Activated CD4-positive, CD25-positive, alpha-beta regulatory T cell (primary cell): ENCODE data around the gene CSNK1A1L.

Source experiments
- DNase-seq, 4 experiments: peaks; one replicate each; lab custom pipeline; 2025; lab: John Stamatoyannopoulos, UW

Gene CSNK1A1L

DNA sequence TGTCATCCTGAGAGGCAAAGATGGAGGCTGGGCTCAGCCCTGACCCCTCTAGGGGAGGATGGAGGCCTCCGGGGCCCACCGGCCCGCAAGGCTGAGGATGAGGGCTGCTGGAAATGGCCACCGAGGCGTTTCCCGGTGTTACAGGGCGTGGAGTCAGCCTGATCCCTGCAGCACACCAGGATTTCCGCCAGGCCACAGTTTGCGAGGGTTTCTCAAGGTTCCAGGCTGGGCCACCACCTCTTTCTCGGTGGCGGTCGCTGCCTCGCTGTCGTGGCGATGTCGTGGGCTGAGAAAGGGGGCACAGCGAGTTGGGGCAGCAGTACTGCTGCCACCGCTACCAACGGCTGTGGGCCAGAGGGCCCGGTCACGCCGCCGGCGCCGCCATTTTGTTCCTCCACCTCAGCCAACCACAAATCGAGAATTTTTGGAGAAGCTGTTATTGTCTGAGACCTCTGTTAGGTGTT is at the start of gene CSNK1A1L:
Gene CSNK1A1L (minus strand): TSS at position 414 of the 464 bp plus-strand sequence. CDS start 408 bp downstream, at position 6.
- DNase-seq, result no peak

DNA sequence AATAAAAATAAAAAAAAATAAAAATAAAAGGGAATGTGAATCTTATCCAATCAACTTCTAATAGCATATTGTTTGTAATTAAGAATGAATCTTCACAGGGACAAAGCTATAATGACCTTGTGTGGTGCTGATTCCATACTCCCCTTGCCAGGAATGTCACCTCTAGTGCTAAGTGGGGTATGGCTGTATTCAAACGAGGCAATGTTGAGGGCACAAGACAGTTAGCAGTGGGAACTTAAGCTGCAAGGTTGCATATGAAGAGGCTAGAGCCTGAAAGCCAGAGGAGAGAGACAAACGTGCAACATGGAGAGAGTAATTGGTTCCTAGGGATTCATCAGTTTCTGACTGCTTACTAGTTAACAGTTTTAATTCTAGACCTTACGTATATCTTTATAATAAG is 43.9 kb upstream of the CSNK1A1L start:
- DNase-seq, result no peak

DNA sequence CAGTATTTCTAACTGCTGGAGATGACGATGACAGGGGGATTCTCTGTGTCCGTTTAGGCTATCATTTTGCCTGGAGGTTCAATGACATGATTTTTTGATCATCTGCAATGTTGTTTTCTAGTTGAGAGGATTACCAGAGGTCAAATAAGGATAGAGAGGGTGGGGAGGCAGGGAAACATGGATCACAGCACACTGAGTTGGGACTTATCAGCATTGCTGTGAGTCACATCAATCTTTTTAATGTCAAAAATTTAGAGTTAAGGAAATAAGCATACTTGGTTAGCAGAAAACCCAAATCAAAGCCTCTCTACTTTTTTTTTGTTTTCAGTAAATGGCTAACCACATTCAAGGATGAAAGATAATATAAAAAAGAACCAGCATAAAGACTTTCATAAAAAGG is 43.0 kb upstream of the CSNK1A1L start:
- DNase-seq, result no peak

DNA sequence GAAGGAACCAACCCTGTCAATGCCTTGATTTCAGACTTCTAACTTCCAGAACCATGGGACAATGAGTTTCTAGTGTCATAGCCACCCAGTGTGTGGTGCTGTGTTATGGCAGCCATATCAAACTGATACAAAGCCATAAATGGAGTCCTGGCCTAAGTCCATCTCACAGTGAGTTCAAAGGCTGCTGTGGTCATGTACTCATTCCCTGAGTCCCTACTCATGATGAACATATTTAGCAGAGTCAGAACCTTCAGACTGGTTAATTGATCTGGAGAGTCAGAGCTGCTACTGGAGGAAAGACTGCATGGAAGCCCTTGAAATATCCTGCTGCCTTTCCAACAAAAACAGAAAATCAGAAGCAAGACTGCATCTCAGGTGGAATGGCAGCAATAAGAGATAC is 39.2 kb upstream of the CSNK1A1L start:
- DNase-seq, result no peak

DNA sequence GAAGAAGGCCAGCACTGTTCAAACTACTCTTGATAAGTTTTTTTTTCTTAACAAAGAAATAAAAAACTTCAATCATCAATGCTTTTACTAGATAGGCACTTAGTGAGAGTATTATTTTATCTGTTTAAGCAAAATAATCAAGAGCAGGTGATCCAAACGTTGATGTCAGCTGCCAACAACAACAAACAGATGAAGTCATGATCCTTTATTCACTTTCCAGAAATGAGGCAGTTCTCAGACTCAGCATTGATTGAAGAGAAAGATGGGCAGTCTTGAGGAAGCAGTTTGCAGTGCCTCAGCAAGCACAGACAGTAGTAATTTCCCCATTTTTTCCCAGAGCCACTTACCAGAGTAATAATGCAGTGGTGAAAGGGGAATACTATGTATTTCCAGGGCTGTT is 38.4 kb upstream of the CSNK1A1L start:
- DNase-seq, result no peak

DNA sequence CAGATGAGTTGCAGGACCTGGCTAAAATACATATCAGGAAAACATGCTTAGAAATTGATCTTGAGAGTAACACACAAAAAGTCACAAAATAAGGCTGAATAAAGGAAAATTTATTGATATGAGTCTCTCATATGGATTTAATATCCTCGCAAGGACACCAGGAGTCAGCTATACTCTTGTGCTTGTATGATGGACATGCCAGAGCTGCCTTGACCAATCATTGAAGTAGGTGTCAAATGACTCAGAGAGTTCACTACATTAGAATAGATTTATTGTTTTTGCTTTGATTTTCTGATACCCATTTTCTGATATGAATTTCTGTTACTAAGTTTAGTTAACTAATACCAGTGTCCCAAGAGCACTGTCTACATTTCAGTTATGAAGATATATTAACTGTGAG is 37.4 kb upstream of the CSNK1A1L start:
- no peak for DNase-seq

DNA sequence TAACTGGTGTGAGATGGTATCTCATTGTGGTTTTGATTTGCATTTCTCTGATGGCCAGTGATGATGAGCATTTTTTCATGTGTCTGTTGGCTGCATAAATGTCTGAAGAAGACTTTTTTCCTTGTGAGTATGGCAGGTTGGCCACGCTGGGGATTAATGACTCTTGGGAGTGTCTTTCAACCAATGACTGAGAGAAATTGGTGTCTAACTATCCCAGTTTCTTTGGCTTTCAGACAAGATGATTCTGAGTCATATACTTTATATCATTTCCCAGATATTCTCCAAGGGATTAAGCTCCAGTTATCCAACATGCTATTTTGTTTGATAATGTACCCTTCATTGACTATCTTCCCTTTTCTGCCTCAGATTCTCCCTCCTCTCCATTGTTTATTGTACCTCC is 35.5 kb upstream of the CSNK1A1L start:
- no peak for DNase-seq

DNA sequence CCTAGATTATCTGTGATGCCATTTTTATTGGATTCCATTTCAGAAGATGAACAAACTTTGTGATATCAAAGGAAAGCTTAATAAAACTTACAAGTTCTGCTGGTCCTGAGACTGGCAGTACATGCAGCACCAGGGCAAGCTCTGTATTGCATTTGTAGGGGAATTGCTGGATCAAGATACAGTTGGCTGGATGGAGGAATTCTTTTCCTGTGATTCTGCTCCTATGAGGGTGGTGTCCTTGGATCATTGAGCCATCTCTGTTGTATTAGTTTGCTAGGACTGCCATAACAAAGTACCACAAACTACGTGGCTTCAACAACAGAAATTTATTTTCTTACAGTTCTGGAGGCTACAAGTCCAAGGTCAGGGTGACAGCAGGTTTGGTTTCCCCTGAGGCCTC is 33.9 kb upstream of the CSNK1A1L start:
- DNase-seq, result no peak

DNA sequence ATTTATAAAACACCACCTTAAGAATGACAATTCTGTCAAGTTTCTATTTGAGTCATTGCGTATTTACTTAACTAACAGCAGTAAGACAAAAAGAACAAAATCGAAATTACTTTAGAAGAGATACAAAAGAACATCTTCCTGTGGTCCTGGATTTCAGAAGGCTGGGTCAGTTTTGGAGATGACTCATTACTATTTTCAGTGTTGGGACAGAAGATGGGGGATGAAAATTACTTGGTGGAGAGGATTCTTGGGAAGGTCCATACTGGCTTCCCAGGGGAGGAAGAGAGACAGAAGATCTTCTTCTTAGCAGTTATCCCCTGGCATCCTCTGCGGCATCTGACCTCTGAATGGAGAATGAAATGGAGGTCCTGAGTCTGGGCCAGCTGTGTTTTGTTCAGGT is 33.5 kb upstream of the CSNK1A1L start:
- no peak for DNase-seq

DNA sequence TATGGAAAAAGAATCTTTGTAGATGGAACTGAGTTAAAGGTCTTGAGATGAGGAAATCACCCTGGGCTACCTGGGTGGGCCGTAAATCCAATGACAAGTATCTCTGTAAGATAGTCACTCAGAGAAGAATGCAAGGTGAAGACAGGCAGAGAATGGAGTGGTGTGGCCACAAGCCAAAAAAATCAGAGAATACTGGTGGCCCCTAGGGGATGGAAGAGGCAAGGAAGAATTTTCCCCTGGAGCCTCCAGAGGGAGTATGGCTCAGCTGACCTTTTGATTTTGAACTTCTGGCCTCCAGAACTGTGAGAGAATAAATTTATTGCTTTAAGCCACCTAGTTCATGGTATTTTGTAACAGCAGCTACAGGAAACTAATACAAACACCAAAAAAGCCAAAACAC is 32.7 kb upstream of the CSNK1A1L start:
- no peak for DNase-seq

DNA sequence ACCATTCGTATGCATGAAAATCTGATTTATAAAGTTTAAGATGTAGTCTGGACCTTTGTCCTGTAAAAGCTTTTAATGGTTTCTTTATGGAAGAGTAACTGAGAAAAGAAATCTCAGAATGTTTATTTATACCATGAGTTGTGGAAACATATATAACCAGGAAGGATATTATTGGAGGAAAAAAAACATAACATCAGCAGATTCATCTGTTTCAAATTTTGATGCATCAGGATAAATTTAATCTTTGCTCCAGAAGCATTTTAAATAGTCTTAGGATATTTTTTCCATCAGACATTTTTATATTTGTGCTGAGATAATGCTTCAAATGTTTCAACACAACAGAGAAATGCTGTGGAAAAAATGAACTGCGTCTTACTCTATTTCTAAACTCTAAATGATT is 31.2 kb upstream of the CSNK1A1L start:
- DNase-seq, result no peak

DNA sequence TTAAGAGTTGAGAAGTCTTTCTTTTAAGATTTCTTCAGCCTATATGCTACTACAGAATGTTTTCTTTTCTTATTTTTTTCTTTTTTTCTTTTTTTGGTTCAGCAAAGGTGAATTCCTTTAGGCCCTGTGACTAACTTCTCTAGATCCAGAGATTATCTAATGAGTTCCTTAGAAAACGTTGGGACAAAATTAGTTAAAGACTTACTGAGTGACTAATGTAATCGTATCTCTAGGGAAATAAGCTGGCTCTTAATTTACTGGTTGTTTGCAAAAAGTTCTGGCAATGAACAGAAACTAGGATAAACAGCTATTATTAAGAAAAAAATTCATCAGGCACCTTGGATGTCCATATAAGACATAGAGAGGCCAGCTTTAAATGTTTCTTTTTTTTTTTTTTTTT is 30.7 kb upstream of the CSNK1A1L start:
- DNase-seq, result no peak

DNA sequence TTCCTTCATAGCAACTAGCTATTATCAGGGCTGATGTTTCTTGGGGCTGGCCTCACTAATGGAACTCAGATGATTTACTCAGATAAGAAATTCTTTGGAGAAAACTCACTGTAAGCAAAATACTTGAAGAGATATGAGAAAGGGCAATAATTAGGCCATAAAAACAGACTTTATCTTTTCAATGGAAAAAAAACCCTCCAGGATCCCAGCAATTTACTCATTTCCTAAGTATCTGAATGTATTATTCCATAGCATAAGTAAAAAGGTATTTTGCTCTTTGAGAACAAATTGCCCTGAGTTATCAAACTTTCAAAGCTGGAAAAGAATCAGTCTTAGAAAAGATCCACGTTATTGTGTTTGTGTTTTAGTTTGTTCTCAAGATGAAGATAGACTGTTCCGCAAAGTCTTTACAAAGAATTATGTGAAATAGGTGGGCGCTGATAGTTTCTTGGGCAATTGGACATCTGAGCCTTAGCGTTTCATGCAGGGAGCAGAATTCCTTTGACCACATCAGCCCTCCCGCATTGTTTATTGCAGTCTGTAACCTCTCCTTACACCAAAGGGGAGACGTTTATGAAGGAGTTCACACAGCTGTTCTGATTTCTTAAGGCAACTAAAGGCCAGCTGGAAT is 29.1 kb upstream of the CSNK1A1L start:
- no peak for DNase-seq

DNA sequence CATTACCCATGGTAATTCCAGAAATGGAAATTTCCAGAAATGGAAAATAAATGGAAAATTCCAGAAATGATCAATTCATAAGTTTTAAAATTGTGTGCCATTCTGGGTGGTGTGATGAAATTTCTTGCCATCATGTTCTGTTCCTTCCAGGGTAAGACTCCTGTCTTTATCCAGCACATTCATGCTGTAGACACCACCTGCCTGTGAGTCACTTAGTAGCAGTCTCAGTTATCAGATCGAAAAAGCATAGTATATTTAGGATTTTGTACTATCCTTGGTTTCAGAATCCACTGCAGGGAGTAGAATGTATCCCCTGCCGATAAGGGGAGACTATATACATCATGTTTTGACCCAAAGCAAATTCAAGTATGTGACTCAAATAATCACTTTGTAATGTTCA is 26.7 kb upstream of the CSNK1A1L start:
- no peak for DNase-seq

DNA sequence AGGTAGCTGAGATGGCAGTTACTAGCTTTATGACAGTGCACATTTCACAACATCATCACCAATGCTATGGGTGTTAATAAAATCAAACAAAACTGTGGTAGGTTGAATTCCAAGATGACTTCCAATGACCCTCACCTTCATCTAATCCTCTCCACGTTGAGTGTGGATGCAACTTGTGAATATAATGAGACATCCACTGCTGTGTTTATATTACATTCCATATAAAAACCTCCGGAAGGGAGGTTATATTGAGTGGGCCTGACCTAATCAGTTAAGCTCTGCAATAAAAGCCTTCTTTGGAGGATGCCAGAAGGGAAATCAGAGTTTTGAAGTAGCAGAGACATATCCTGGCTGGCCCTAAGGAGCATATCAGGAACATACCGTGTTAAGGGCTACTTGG is 25.6 kb upstream of the CSNK1A1L start:
- no peak for DNase-seq

DNA sequence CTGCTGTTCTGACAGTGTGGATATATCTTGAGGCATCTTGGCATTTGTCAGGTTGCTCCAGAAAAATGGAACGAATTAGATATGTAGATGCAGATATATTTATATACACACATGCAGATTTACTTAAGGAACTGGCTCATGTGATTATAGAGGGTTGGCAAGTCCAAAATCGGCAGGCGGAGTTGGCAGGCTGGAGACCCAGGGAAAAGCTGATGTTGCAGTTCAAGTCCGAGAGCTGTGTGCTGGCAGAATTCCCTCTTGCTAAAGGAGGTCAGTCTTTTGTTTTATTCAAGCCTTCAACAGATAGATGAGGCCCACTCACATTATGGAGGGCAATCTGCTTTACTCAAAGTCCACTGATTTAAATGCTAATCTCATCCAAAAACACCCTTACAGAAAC is 24.4 kb upstream of the CSNK1A1L start:
- DNase-seq, result no peak

DNA sequence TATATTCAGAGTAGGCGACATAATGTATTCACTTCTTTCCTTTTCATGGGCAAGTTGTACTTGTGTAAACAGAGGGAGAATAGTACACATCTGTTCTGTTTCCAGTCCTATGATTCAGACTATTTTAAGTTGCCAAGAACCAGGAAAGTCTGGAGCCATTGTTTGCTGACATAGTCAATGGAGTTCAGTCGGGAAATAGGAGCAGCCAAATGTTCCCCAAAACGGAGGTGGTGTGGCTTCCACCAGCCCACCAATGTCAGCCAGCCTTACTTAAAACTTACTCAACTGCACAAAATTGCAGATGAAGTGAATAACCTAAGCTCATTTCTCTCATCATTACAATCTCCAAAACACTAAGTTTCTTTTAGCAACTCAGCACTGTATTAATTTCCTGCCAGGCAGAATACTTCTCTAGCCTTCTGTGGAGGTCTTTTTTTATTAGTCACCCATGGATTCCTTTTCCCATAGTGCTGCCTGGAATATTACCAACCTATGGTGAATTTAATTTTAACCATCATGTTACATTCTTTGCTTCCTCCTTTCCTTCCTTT is 22.3 kb upstream of the CSNK1A1L start:
- DNase-seq, result no peak

DNA sequence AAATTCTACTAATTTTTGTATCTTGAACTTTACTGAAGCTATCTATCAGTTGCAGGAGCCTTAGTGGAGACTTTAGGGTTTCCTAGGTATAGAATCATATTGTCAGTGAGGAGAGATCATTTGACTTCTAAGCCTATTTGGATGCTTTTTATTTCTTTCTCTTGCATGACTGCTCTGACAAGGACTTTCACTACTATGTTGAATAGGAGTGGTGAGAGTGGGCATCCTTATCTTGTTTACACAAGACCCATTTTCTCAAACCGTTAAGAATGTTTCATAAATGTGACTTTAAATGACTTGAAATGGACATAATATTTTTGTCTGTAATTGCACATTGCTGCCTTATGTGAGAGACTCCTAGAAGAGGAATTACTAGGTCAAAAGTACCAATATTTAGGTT is 17.9 kb upstream of the CSNK1A1L start:
- no peak for DNase-seq

DNA sequence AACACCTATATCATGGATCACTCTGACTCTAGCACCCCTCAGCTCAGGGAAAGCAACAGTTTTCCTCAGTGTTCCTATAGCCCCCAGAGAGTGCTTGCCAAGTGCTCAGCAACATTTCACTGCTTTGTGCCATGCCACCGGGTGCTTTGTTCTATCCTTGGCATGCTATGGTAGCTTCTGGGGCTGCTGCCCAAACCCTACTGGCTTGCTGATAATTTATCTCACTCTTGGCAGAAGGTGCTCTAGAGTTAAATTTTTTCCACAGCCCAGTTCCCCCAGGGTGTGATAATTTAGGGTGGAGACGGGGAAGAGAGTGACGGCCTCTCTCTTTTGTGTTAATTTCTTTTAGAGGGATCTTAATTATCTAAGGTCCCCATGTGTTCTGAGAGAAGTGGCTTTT is 12.6 kb upstream of the CSNK1A1L start:
- DNase-seq, result no peak

DNA sequence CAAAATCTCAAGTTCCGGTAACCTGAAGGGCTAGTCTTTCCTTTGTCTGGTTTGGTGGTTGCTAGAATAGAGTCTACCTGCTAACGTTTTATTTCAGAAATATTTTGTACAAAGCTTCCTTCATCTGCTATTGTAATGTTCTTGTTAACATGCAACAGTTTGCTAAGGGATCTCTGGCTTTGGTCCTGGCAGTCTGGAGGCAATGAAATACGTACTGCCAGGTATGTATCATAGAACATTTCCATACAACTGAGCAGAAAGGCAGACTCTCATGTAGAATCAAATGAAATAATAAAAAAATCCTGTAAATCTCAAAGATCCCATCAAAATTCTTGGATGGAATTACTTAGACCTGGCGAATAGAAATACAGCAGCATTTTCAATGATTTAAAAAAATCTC is 8.8 kb upstream of the CSNK1A1L start:
- DNase-seq, result no peak

DNA sequence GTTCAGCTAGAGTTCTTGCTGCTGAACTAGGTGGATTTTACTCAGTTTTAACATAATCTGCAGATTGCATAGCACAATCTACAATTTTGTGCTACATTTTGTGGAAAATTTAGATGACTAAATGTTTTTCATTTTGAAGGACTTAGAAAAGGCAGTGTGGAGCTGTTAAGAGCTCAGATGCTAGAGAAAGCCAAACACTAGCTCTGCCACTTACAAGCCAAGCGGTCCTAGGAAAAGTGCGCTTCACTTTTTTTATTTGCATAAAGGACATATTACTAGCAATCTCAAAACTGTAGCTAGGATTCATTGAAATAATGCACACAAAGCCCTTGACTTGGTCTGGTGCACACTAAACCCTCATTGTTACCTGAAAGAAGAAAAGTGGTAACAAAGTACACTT is 8.1 kb upstream of the CSNK1A1L start:
- no peak for DNase-seq

DNA sequence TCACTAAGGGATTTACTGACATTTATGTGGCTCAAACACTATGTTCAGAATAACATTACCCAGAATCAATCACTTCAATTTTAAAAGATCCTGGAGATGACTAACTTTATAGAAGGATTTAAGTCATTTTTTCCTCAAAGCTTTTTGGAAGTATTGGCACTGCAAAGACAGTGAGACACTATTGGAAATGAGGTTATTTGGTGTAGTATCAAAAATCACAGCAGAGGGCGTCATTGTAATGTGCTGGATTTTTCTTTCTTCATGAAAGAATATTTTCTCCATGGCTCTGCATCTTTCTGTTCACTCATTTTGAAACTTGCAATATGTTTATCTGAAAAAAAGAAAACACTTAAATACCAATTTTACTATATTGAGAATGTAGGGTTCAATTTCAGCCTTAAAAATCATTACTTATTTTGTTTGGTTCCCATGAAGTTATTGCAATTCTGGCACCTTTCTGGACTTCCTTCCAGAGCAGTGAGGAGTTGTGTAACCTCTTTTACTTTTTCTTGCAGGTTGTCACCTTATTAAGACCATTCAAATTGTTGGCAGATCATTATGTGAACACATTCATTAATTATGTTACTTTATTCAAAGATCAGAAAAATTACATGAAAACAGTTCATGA is 3.7 kb upstream of the CSNK1A1L start:
- no peak for DNase-seq

DNA sequence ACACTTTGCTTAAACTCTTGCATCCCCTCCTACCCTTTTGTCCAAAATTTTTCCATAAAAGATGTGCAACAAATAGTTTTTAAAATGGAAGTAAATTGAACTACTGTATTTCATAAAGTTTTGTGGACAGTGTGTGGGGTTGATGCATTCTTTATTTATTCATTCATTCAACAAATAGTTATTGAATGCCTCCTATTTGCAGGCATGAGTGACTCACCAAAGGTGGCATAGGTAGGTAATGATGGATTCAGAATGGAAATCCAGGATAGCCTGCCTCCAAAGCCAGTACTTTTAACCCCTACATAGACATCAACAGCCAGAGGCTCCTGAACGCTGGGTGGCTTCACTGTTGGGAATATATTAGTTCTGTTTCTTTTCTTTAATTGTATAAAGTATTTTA is 2.4 kb upstream of the CSNK1A1L start:
- DNase-seq, result no peak

DNA sequence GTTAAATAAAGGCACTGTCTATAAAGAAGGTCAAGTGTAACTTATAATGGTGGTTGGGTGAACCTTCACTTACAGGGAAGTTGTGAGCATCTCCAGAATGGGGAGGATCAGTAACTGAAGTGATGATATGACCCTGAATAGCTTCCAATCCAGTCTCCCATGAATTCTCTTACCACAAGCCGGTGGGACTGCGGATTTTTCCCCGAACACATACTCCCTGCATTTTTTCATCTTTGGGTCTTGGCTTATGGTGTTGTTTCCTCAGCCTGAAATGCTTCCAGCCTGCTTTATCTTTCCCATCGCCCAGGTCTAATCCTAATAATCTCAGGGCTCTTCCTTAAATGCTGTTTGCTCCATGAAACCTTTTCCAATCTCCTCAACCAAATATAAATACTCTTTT is 2.0 kb upstream of the CSNK1A1L start:
- no peak for DNase-seq
